ENCODE measurements around the gene LIPT2.
A peak's percentile ranks its signal among the peaks of the same experiment; 100 is the strongest.

LIPT2 gene

GRCh38 chr11:74457356-74457755 is 36.2 kb downstream of the LIPT2 start:
- Histone ChIP-seq H3K4me1 (ENCODE audit: control insufficient read depth, insufficient read depth, low read length, poor library complexity, severe bottlenecking) (no peaks in the 10 kb centered on the region), H3K36me3 (ENCODE audit: control insufficient read depth, insufficient read depth, low read length) (no peaks in the 10 kb centered on the region), H3K27ac (ENCODE audit: insufficient read depth, low read length, poor library complexity, severe bottlenecking) (no peak overlapping the region)

GRCh38 chr11:74453373-74453975 is 40.0 kb downstream of the LIPT2 start:
- no peak overlapping the region for H3K27ac ChIP-seq (ENCODE audit: insufficient read depth, low read length, poor library complexity, severe bottlenecking)
- DNase-seq, result peak in 2 of 3 donors; percentile 16 to 36
- H3K4me1 ChIP-seq (ENCODE audit: control insufficient read depth, insufficient read depth, low read length, poor library complexity, severe bottlenecking), result no peaks in the 10 kb centered on the region

More at GRCh38 chr11:74457356-74457755, 36.2 kb downstream of the LIPT2 start:
- DNase-seq, result no peak
- Histone ChIP-seq H3K27me3 (replicated peaks; ENCODE audit: control insufficient read depth, insufficient read depth, low read length, poor library complexity, severe bottlenecking) (no peaks in the 10 kb centered on the region), H3K4me3 (ENCODE audit: insufficient read depth, low read depth, low read length, poor library complexity, severe bottlenecking) (no peak overlapping the region), H3K9me3 (ENCODE audit: control insufficient read depth, low read length) (no peaks in the 10 kb centered on the region)

GRCh38 chr11:74452366-74452765 is 41.2 kb downstream of the LIPT2 start:
- no peaks in the 10 kb centered on the region for H3K27me3 ChIP-seq (replicated peaks; ENCODE audit: control insufficient read depth, insufficient read depth, low read length, poor library complexity, severe bottlenecking)
- no peak overlapping the region for H3K27ac ChIP-seq (ENCODE audit: insufficient read depth, low read length, poor library complexity, severe bottlenecking)
- H3K4me3 ChIP-seq (ENCODE audit: insufficient read depth, low read depth, low read length, poor library complexity, severe bottlenecking), result no peak overlapping the region
- DNase-seq, result no peak
- no peaks in the 10 kb centered on the region for H3K9me3 ChIP-seq (ENCODE audit: control insufficient read depth, low read length)
- H3K36me3 ChIP-seq (ENCODE audit: control insufficient read depth, insufficient read depth, low read length), result no peaks in the 10 kb centered on the region
- H3K4me1 ChIP-seq (ENCODE audit: control insufficient read depth, insufficient read depth, low read length, poor library complexity, severe bottlenecking), result no peaks in the 10 kb centered on the region

More at GRCh38 chr11:74453373-74453975, 40.0 kb downstream of the LIPT2 start:
- H3K4me3 ChIP-seq (ENCODE audit: insufficient read depth, low read depth, low read length, poor library complexity, severe bottlenecking), result no peak overlapping the region
- no peaks in the 10 kb centered on the region for H3K9me3 ChIP-seq (ENCODE audit: control insufficient read depth, low read length)
- H3K27me3 ChIP-seq (replicated peaks; ENCODE audit: control insufficient read depth, insufficient read depth, low read length, poor library complexity, severe bottlenecking), result no peaks in the 10 kb centered on the region
- H3K36me3 ChIP-seq (ENCODE audit: control insufficient read depth, insufficient read depth, low read length), result no peaks in the 10 kb centered on the region

GRCh38 chr11:74450318-74450717 is 43.2 kb downstream of the LIPT2 start:
- Histone ChIP-seq H3K4me3 (ENCODE audit: insufficient read depth, low read depth, low read length, poor library complexity, severe bottlenecking) (no peak overlapping the region), H3K36me3 (ENCODE audit: control insufficient read depth, insufficient read depth, low read length) (no peaks in the 10 kb centered on the region), H3K27ac (ENCODE audit: insufficient read depth, low read length, poor library complexity, severe bottlenecking) (no peak overlapping the region), H3K27me3 (replicated peaks; ENCODE audit: control insufficient read depth, insufficient read depth, low read length, poor library complexity, severe bottlenecking) (no peaks in the 10 kb centered on the region), H3K9me3 (ENCODE audit: control insufficient read depth, low read length) (no peaks in the 10 kb centered on the region), H3K4me1 (ENCODE audit: control insufficient read depth, insufficient read depth, low read length, poor library complexity, severe bottlenecking) (no peaks in the 10 kb centered on the region)
- no peak for DNase-seq

GRCh38 chr11:74449369-74449931 is 44.1 kb downstream of the LIPT2 start:
- Histone ChIP-seq H3K36me3 (ENCODE audit: control insufficient read depth, insufficient read depth, low read length) (no peaks in the 10 kb centered on the region), H3K9me3 (ENCODE audit: control insufficient read depth, low read length) (no peaks in the 10 kb centered on the region), H3K4me1 (ENCODE audit: control insufficient read depth, insufficient read depth, low read length, poor library complexity, severe bottlenecking) (no peaks in the 10 kb centered on the region), H3K27me3 (replicated peaks; ENCODE audit: control insufficient read depth, insufficient read depth, low read length, poor library complexity, severe bottlenecking) (no peaks in the 10 kb centered on the region), H3K27ac (ENCODE audit: insufficient read depth, low read length, poor library complexity, severe bottlenecking) (no peak overlapping the region), H3K4me3 (ENCODE audit: insufficient read depth, low read depth, low read length, poor library complexity, severe bottlenecking) (no peak overlapping the region)
- peak in 2 of 3 donors; percentile 2 to 5 for DNase-seq

- DNase-seq, result no peak
- H3K9me3 ChIP-seq (ENCODE audit: control insufficient read depth, low read length), result no peaks in the 10 kb centered on the region
- no peak overlapping the region for H3K4me3 ChIP-seq (ENCODE audit: insufficient read depth, low read depth, low read length, poor library complexity, severe bottlenecking)
- H3K4me1 ChIP-seq (ENCODE audit: control insufficient read depth, insufficient read depth, low read length, poor library complexity, severe bottlenecking), result no peaks in the 10 kb centered on the region
- H3K27ac ChIP-seq (ENCODE audit: insufficient read depth, low read length, poor library complexity, severe bottlenecking), result no peak overlapping the region
- H3K27me3 ChIP-seq (replicated peaks; ENCODE audit: control insufficient read depth, insufficient read depth, low read length, poor library complexity, severe bottlenecking), result no peaks in the 10 kb centered on the region
- no peaks in the 10 kb centered on the region for H3K36me3 ChIP-seq (ENCODE audit: control insufficient read depth, insufficient read depth, low read length)
These were observed 45.8 kb downstream of the LIPT2 start for GRCh38 chr11:74447720-74448119.

- Histone ChIP-seq H3K36me3 (ENCODE audit: control insufficient read depth, insufficient read depth, low read length) (no peaks in the 10 kb centered on the region), H3K4me3 (ENCODE audit: insufficient read depth, low read depth, low read length, poor library complexity, severe bottlenecking) (no peak overlapping the region), H3K9me3 (ENCODE audit: control insufficient read depth, low read length) (no peaks in the 10 kb centered on the region), H3K27me3 (replicated peaks; ENCODE audit: control insufficient read depth, insufficient read depth, low read length, poor library complexity, severe bottlenecking) (no peaks in the 10 kb centered on the region), H3K27ac (ENCODE audit: insufficient read depth, low read length, poor library complexity, severe bottlenecking) (no peak overlapping the region), H3K4me1 (ENCODE audit: control insufficient read depth, insufficient read depth, low read length, poor library complexity, severe bottlenecking) (no peaks in the 10 kb centered on the region)
- no peak for DNase-seq
These were observed 47.0 kb downstream of the LIPT2 start for GRCh38 chr11:74446532-74446938.

- no peaks in the 10 kb centered on the region for H3K36me3 ChIP-seq (ENCODE audit: control insufficient read depth, insufficient read depth, low read length)
- H3K27ac ChIP-seq (ENCODE audit: insufficient read depth, low read length, poor library complexity, severe bottlenecking), result no peak overlapping the region
- DNase-seq, result no peak
- no peaks in the 10 kb centered on the region for H3K27me3 ChIP-seq (replicated peaks; ENCODE audit: control insufficient read depth, insufficient read depth, low read length, poor library complexity, severe bottlenecking)
- no peaks in the 10 kb centered on the region for H3K9me3 ChIP-seq (ENCODE audit: control insufficient read depth, low read length)
- H3K4me1 ChIP-seq (ENCODE audit: control insufficient read depth, insufficient read depth, low read length, poor library complexity, severe bottlenecking), result no peaks in the 10 kb centered on the region
- H3K4me3 ChIP-seq (ENCODE audit: insufficient read depth, low read depth, low read length, poor library complexity, severe bottlenecking), result no peak overlapping the region
These were observed 49.2 kb downstream of the LIPT2 start for GRCh38 chr11:74444173-74444826.

GRCh38 chr11:74443071-74443864 is 50.3 kb downstream of the LIPT2 start:
- H3K9me3 ChIP-seq (ENCODE audit: control insufficient read depth, low read length), result no peaks in the 10 kb centered on the region
- no peak overlapping the region for H3K27ac ChIP-seq (ENCODE audit: insufficient read depth, low read length, poor library complexity, severe bottlenecking)
- H3K36me3 ChIP-seq (ENCODE audit: control insufficient read depth, insufficient read depth, low read length), result no peaks in the 10 kb centered on the region
- DNase-seq, result no peak
- no peaks in the 10 kb centered on the region for H3K27me3 ChIP-seq (replicated peaks; ENCODE audit: control insufficient read depth, insufficient read depth, low read length, poor library complexity, severe bottlenecking)
- no peak overlapping the region for H3K4me3 ChIP-seq (ENCODE audit: insufficient read depth, low read depth, low read length, poor library complexity, severe bottlenecking)
- no peaks in the 10 kb centered on the region for H3K4me1 ChIP-seq (ENCODE audit: control insufficient read depth, insufficient read depth, low read length, poor library complexity, severe bottlenecking)

GRCh38 chr11:74442636-74443035 is 50.9 kb downstream of the LIPT2 start:
- Histone ChIP-seq H3K9me3 (ENCODE audit: control insufficient read depth, low read length) (no peaks in the 10 kb centered on the region), H3K4me1 (ENCODE audit: control insufficient read depth, insufficient read depth, low read length, poor library complexity, severe bottlenecking) (no peaks in the 10 kb centered on the region), H3K27ac (ENCODE audit: insufficient read depth, low read length, poor library complexity, severe bottlenecking) (no peak overlapping the region), H3K27me3 (replicated peaks; ENCODE audit: control insufficient read depth, insufficient read depth, low read length, poor library complexity, severe bottlenecking) (no peaks in the 10 kb centered on the region), H3K36me3 (ENCODE audit: control insufficient read depth, insufficient read depth, low read length) (no peaks in the 10 kb centered on the region), H3K4me3 (ENCODE audit: insufficient read depth, low read depth, low read length, poor library complexity, severe bottlenecking) (no peak overlapping the region)
- no peak for DNase-seq

All from effector memory CD4-positive, alpha-beta T cell (primary cell).